Measurements from ENCODE around the gene NHEJ1. TPM values are rescaled to one million over a fixed set of nuclear protein-coding genes. Genes with fewer than 3 reads are reported as not detected.
A peak's percentile ranks its signal among the peaks of the same experiment; 100 is the strongest.

The NHEJ1 gene
- total RNA-seq, 4 donors from 2014 or later: 50.5 to 90.2 (median 65.3) TPM

- TF ChIP-seq, protein P1, sequence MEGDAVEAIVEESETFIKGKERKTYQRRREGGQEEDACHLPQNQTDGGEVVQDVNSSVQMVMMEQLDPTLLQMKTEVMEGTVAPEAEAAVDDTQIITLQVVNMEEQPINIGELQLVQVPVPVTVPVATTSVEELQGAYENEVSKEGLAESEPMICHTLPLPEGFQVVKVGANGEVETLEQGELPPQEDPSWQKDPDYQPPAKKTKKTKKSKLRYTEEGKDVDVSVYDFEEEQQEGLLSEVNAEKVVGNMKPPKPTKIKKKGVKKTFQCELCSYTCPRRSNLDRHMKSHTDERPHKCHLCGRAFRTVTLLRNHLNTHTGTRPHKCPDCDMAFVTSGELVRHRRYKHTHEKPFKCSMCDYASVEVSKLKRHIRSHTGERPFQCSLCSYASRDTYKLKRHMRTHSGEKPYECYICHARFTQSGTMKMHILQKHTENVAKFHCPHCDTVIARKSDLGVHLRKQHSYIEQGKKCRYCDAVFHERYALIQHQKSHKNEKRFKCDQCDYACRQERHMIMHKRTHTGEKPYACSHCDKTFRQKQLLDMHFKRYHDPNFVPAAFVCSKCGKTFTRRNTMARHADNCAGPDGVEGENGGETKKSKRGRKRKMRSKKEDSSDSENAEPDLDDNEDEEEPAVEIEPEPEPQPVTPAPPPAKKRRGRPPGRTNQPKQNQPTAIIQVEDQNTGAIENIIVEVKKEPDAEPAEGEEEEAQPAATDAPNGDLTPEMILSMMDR (IDR thresholded peaks at IDR 0.05): no peak
- TF ChIP-seq POLR2AphosphoS5 (IDR thresholded peaks at IDR 0.05): peak in 1 of 3 donors; percentile 5
- no peak for DNase-seq
- WGBS, 2 donors (ENCODE audit: low coverage in 1 of 2): 83% methylated on average over 43 of the region's 43 CpGs; no CpG with 5 or more reads in 1 of the 2 donors
- in situ Hi-C loops (cut with MboI; ENCODE audit: low pct_ligation_motif_present in 1 of 4, low pct_unique_long_range_greater_than_20kb in 1 of 4, low sequenced_read_pairs in 3 of 4): loop anchor here in 1 of 4 donors (10.0 kb wide), 2 partner anchors 70 to 240 kb away; no protein-coding TSS in a partner anchor
- Histone ChIP-seq H3K27me3 (peaks cover 50% of the 10 kb centered on the region), H3K4me3 (no peak overlapping the region), H3K36me3 (peaks cover 0 to 7% (median 0%) of the 10 kb centered on the region in 4 donors), H3K9me3 (no peaks in the 10 kb centered on the region), H3K27ac (no peak overlapping the region), H3K4me1 (peaks cover 13 to 32% (median 28%) of the 10 kb centered on the region in 4 donors)
- intact Hi-C loops (cut with DNase I; ENCODE audit: low total_unique reads): loop anchor here (5.0 kb wide), 2 partner anchors 102 to 247 kb away; no protein-coding TSS in a partner anchor
Measured at GRCh38 chr2:219054956-219055903, 105.4 kb downstream of the NHEJ1 start.

GRCh38 chr2:219049282-219049681, 111.3 kb downstream of the NHEJ1 start:
- in situ Hi-C loops (cut with MboI; ENCODE audit: low pct_ligation_motif_present in 1 of 4, low pct_unique_long_range_greater_than_20kb in 1 of 4, low sequenced_read_pairs in 3 of 4): loop anchor here in 2 of 4 donors (25.0 kb wide), 1 partner anchor 263 kb away; the partner anchor contains the start of gene PTPRN (in 2 of the 2)
- H3K4me3 ChIP-seq: no peak overlapping the region
- peaks cover 48% of the 10 kb centered on the region for H3K27me3 ChIP-seq
- intact Hi-C loops (cut with DNase I; ENCODE audit: low total_unique reads): no loop called here
- 36% methylated on average over 6 of the region's 6 CpGs; no CpG with 5 or more reads in 1 of the 2 donors for WGBS, 2 donors (ENCODE audit: low coverage in 1 of 2)
- no peaks in the 10 kb centered on the region for H3K36me3 ChIP-seq
- no peaks in the 10 kb centered on the region for H3K4me1 ChIP-seq
- no peak overlapping the region for H3K27ac ChIP-seq
- no peaks in the 10 kb centered on the region for H3K9me3 ChIP-seq
- DNase-seq: no peak
- no peak for TF ChIP-seq POLR2A (IDR thresholded peaks at IDR 0.05)
- TF ChIP-seq, protein P1 (IDR thresholded peaks at IDR 0.05): no peak
- TF ChIP-seq POLR2AphosphoS5 (IDR thresholded peaks at IDR 0.05): no peak
- TF ChIP-seq EP300 (IDR thresholded peaks at IDR 0.05; ENCODE audit: low read depth): no peak

DNA sequence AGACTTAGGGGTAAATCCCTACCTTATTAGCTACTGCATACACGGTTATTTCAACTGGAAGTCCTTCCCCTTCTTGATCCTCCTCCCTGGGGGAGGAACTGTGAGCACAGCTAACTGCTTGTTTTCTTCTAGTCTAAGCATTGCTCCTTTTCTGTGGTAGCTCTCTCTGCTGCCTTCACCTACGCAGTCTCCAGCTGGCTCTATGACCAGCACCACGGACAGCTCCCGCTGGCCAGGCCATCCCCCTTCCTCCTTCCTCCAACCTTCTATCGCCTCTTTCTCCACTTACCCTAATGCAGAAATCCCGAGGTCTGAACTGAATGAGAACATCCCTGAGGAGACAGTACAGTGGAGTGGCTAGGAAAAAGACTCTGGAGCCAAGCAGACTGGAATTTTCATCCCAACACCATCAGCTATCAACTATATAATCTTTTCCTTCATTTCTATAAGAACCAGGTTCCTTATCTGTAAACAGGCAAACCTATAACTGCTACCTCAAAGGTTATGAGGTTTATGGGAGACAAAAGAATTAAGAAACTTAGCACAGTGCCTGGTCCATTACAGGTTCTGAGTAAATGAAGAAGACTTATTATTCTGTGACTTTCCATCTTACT, 114.6 kb downstream of the NHEJ1 start:
- intact Hi-C loops (cut with DNase I; ENCODE audit: low total_unique reads) (no loop called here), in situ Hi-C loops (cut with MboI; ENCODE audit: low pct_ligation_motif_present in 1 of 4, low pct_unique_long_range_greater_than_20kb in 1 of 4, low sequenced_read_pairs in 3 of 4) (loop anchor here in 2 of 4 donors (25.0 kb wide), 1 partner anchor 266 kb away; the partner anchor contains the start of gene PTPRN (in 2 of the 2))
- DNase-seq: no peak
- WGBS, 2 donors (ENCODE audit: low coverage in 1 of 2): 7 to 8% methylated on average over 2 to 6 of the region's 6 CpGs
- Histone ChIP-seq H3K9me3 (no peaks in the 10 kb centered on the region), H3K4me1 (peaks cover 0 to 6% (median 0%) of the 10 kb centered on the region in 4 donors), H3K4me3 (no peak overlapping the region), H3K36me3 (no peaks in the 10 kb centered on the region), H3K27me3 (peaks cover 78% of the 10 kb centered on the region), H3K27ac (no peak overlapping the region)
- no peak for TF ChIP-seq POLR2AphosphoS5 (IDR thresholded peaks at IDR 0.05)
- no peak for TF ChIP-seq POLR2A (IDR thresholded peaks at IDR 0.05)
- no peak for TF ChIP-seq EP300 (IDR thresholded peaks at IDR 0.05; ENCODE audit: low read depth)
- TF ChIP-seq, protein P1 (IDR thresholded peaks at IDR 0.05): no peak

DNA sequence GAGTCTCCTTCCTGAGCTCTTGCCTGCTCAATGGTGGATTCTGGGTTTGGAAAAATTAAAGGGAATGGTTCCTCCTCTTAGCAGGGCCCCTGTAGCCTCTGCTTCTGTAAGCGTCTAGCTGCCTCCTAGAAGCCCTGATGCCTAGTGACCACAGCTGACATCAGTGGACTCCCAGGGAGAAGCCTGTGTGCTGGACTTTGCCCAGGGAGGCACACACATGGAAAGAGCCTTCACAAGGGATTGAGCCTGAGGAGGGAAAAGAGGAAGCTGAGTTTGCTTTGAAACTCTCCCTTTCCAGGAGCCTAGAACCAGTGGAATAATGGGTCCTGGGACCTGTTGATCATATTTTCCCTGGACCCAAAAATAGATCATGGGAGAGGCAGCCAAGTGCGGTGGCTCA, 117.9 kb downstream of the NHEJ1 start:
- no peak overlapping the region for H3K4me3 ChIP-seq
- intact Hi-C loops (cut with DNase I; ENCODE audit: low total_unique reads) (no loop called here), in situ Hi-C loops (cut with MboI; ENCODE audit: low pct_ligation_motif_present in 1 of 4, low pct_unique_long_range_greater_than_20kb in 1 of 4, low sequenced_read_pairs in 3 of 4) (loop anchor here in 2 of 4 donors (25.0 kb wide), 1 partner anchor 270 kb away; the partner anchor contains the start of gene PTPRN (in 2 of the 2))
- H3K36me3 ChIP-seq: no peaks in the 10 kb centered on the region
- H3K27ac ChIP-seq: no peak overlapping the region
- DNase-seq: peak; percentile 43
- peaks cover 71% of the 10 kb centered on the region for H3K27me3 ChIP-seq
- 68% methylated on average over 2 of the region's 2 CpGs; no CpG with 5 or more reads in 1 of the 2 donors for WGBS, 2 donors (ENCODE audit: low coverage in 1 of 2)
- no peaks in the 10 kb centered on the region for H3K9me3 ChIP-seq
- TF ChIP-seq, protein P1 (IDR thresholded peaks at IDR 0.05): no peak
- TF ChIP-seq POLR2AphosphoS5 (IDR thresholded peaks at IDR 0.05) (no peak), EP300 (IDR thresholded peaks at IDR 0.05; ENCODE audit: low read depth) (no peak), POLR2A (IDR thresholded peaks at IDR 0.05) (no peak)
- H3K4me1 ChIP-seq: peaks cover 0 to 9% (median 0%) of the 10 kb centered on the region in 4 donors

Data from transverse colon (tissue), 4 donors.